Epithelial cell of esophagus (primary cell): Measurements from ENCODE around the gene TP63.

ENCODE experiments used
- DNase-seq: peaks from one replicate; pipeline ENCODE4 v3.0.0; 2010; ENCODE audit warnings: low read depth
- H3K4me3 ChIP-seq: 2 replicates; pipeline ENCODE4 v1.5.1; 2011; ENCODE audit warnings: mild to moderate bottlenecking, low read length, control low read depth
- CTCF ChIP-seq: IDR thresholded peaks from 2 replicates; pipeline ENCODE4 v1.5.1; 2011; ENCODE audit warnings: low read depth, mild to moderate bottlenecking, low read length, control low read depth, inconsistent platforms; ENCODE audit not compliant: insufficient read depth; ENCODE audit errors: missing control alignments

The TP63 gene

GRCh38 chr3:189841473-189842205, 210.4 kb downstream of the TP63 start:
- H3K4me3 ChIP-seq, result peak overlapping the region; percentile 16
- peak; percentile 95 for DNase-seq
- TF ChIP-seq CTCF, result no peak

- DNase-seq, result peak; percentile 73
- TF ChIP-seq CTCF, result no peak
- H3K4me3 ChIP-seq, result no peak overlapping the region
These were observed 211.8 kb downstream of the TP63 start for GRCh38 chr3:189842681-189843602.

GRCh38 chr3:189845069-189845468, 213.9 kb downstream of the TP63 start:
- DNase-seq, result no peak
- no peak overlapping the region for H3K4me3 ChIP-seq
- TF ChIP-seq CTCF, result no peak

- no peak for TF ChIP-seq CTCF
- no peak overlapping the region for H3K4me3 ChIP-seq
These were observed 217.3 kb downstream of the TP63 start for GRCh38 chr3:189848395-189849040.

GRCh38 chr3:189849262-189849661, 218.1 kb downstream of the TP63 start:
- no peak for TF ChIP-seq CTCF
- no peak for DNase-seq
- no peak overlapping the region for H3K4me3 ChIP-seq

More at GRCh38 chr3:189848395-189849040, 217.3 kb downstream of the TP63 start:
- DNase-seq, result no peak

- no peak for TF ChIP-seq CTCF
These were observed 220.5 kb downstream of the TP63 start for GRCh38 chr3:189851682-189852081.

More at GRCh38 chr3:189851682-189852081, 220.5 kb downstream of the TP63 start:
- no peak for DNase-seq
- no peak overlapping the region for H3K4me3 ChIP-seq
